HepG2 (cell line): ENCODE measurements around the gene TM4SF5. TPM values are rescaled to one million over a fixed set of nuclear protein-coding genes. Genes with fewer than 3 reads are reported as not detected.

Experiments
- ARNT2 ChIP-seq: sonication (generic); formaldehyde crosslinking; IDR thresholded peaks from 2 replicates; pipeline ENCODE4 v1.8.0; 2022; ENCODE audit warnings: mild to moderate bottlenecking, low read depth, missing genetic modification reagents, moderate library complexity
- GABPA ChIP-seq, 2 experiments: IDR thresholded peaks; 2 replicates each; pipeline ENCODE4 v1.6.1; 2011 to 2016; ENCODE audit warnings: low read depth in 2 of 2, low read length in 1 of 2, missing biosample characterization in 1 of 2, missing genetic modification characterization in 1 of 2
- GMEB2 ChIP-seq: IDR thresholded peaks from 2 replicates; pipeline ENCODE4 v1.6.1; 2016; ENCODE audit warnings: missing biosample characterization, missing genetic modification reagents, low read depth
- HCFC1 ChIP-seq: fragments of 150-350 bp; IDR thresholded peaks from 2 replicates; pipeline ENCODE4 v1.6.1; 2014; ENCODE audit warnings: low read depth, low read length
- HNF4A ChIP-seq: sonication (generic); formaldehyde crosslinking; IDR thresholded peaks from 2 replicates; pipeline ENCODE4 v1.4.0; 2020; ENCODE audit warnings: missing genetic modification reagents
- SIN3A ChIP-seq: IDR thresholded peaks from 2 replicates; pipeline ENCODE4 v1.6.1; 2011; ENCODE audit warnings: low read depth, mild to moderate bottlenecking, control low read depth, low read length, borderline replicate concordance
- ZNF318 ChIP-seq: sonication (generic); formaldehyde crosslinking; IDR thresholded peaks from 2 replicates; pipeline ENCODE4 v1.4.0; 2020; ENCODE audit warnings: mild to moderate bottlenecking, missing genetic modification reagents
- ZNF451 ChIP-seq: sonication (generic); formaldehyde crosslinking; IDR thresholded peaks from 2 replicates; pipeline ENCODE4 v1.5.0; 2020; ENCODE audit warnings: mild to moderate bottlenecking, missing genetic modification reagents
- ZNF547 ChIP-seq: sonication (generic); formaldehyde crosslinking; IDR thresholded peaks from 2 replicates; pipeline ENCODE4 v1.5.1; 2020; ENCODE audit warnings: mild to moderate bottlenecking, missing genetic modification reagents
- polyA plus RNA-seq, 8 experiments: library from polyadenylated mRNA; depleted of rRNA in 3 of 8; stranded (reverse) in 7 of 8; unstranded in 1 of 8; fragments of >200 nt; fragmentation: Illumina TruSeq in 4 of 8; extraction: Trizol in 4 of 8; gene quantifications; 2 replicates each; pipeline versions ENCODE4 v1.2.1 to v1.2.3, GENCODE V29; 2011 to 2016; ENCODE audit warnings: low read depth in 4 of 8, missing spikeins in 1 of 8, mixed read lengths in 1 of 8; ENCODE audit not compliant: insufficient read depth in 1 of 8
- total RNA-seq, 5 experiments: library from RNA; depleted of rRNA; stranded (reverse); fragments of >200 nt; fragmentation: Illumina TruSeq; extraction: Trizol; gene quantifications; 2 replicates each; pipeline ENCODE4 v1.2.3, GENCODE V29; 2016; ENCODE audit warnings: low read depth in 1 of 5
- TF ChIP-seq, protein P1 (sequence below): sonication (generic); formaldehyde crosslinking; IDR thresholded peaks from 2 replicates; pipeline ENCODE4 v1.9.0; 2021; ENCODE audit warnings: mild to moderate bottlenecking, missing genetic modification reagents

The TM4SF5 gene
- total and polyA plus RNA-seq, 2 of the 13 experiments (the other 11 are each of a cell fraction or from before 2014, with no cell fraction given), result 30.1 to 126 TPM

GRCh38 chr17:4777969-4778760, 6.5 kb downstream of the TM4SF5 start (continued):
- no peak for TF ChIP-seq GMEB2 (CRISPR knock-in tag)
- no peak for TF ChIP-seq HCFC1
- TF ChIP-seq, protein P1, sequence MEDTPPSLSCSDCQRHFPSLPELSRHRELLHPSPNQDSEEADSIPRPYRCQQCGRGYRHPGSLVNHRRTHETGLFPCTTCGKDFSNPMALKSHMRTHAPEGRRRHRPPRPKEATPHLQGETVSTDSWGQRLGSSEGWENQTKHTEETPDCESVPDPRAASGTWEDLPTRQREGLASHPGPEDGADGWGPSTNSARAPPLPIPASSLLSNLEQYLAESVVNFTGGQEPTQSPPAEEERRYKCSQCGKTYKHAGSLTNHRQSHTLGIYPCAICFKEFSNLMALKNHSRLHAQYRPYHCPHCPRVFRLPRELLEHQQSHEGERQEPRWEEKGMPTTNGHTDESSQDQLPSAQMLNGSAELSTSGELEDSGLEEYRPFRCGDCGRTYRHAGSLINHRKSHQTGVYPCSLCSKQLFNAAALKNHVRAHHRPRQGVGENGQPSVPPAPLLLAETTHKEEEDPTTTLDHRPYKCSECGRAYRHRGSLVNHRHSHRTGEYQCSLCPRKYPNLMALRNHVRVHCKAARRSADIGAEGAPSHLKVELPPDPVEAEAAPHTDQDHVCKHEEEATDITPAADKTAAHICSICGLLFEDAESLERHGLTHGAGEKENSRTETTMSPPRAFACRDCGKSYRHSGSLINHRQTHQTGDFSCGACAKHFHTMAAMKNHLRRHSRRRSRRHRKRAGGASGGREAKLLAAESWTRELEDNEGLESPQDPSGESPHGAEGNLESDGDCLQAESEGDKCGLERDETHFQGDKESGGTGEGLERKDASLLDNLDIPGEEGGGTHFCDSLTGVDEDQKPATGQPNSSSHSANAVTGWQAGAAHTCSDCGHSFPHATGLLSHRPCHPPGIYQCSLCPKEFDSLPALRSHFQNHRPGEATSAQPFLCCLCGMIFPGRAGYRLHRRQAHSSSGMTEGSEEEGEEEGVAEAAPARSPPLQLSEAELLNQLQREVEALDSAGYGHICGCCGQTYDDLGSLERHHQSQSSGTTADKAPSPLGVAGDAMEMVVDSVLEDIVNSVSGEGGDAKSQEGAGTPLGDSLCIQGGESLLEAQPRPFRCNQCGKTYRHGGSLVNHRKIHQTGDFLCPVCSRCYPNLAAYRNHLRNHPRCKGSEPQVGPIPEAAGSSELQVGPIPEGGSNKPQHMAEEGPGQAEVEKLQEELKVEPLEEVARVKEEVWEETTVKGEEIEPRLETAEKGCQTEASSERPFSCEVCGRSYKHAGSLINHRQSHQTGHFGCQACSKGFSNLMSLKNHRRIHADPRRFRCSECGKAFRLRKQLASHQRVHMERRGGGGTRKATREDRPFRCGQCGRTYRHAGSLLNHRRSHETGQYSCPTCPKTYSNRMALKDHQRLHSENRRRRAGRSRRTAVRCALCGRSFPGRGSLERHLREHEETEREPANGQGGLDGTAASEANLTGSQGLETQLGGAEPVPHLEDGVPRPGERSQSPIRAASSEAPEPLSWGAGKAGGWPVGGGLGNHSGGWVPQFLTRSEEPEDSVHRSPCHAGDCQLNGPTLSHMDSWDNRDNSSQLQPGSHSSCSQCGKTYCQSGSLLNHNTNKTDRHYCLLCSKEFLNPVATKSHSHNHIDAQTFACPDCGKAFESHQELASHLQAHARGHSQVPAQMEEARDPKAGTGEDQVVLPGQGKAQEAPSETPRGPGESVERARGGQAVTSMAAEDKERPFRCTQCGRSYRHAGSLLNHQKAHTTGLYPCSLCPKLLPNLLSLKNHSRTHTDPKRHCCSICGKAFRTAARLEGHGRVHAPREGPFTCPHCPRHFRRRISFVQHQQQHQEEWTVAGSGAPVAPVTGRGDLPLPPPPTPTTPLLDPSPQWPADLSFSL (CRISPR knock-in tag), result no peak
- no peak for TF ChIP-seq SIN3A
- TF ChIP-seq ZNF318, result no peak; the same call in 1 of the 2 replicates
- TF ChIP-seq ZNF547 (CRISPR knock-in tag), result 0 out of 2 replicates have a peak, but pooled peaks have one; percentile 34
- TF ChIP-seq GABPA (IDR thresholded peaks at IDR 0.05; ENCODE audit: low read depth, low read length), result no peak
- TF ChIP-seq GABPA (CRISPR knock-in tag; IDR thresholded peaks at IDR 0.05; ENCODE audit: low read depth), result no peak
- TF ChIP-seq ARNT2, result peak; percentile 57; the same call in 1 of the 2 replicates
- TF ChIP-seq HNF4A, result peak; percentile 75
- peak; percentile 52; the same call in 1 of the 2 replicates for TF ChIP-seq ZNF451
